ENCODE measurements around the gene CASK.

DNA sequence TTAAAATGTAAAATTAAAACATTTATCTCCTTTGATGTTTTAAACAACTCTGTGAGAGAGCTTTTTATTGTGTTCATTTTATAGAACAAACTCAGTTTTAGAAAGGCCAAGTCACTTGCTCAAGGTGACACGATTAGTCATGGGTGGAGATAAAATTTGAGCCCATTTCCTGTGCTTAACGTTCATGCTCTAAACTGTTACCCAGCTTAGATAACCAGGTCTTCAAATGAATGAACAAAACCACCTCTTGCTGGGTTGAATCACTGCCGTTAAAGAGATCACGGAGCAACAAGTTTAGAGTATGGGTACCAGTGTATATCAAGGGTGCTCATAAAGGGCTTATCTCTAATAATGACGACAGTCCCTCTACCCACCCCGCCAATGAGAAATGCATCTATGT, 10.2 kb upstream of the CASK start:
- TF ChIP-seq CTCF (conservative IDR thresholded peaks at IDR 0.05; ENCODE audit: low read depth, low read length) = no peak
- no peak for TF ChIP-seq EZH2 (IDR thresholded peaks at IDR 0.05; ENCODE audit: borderline replicate concordance, low read depth, low read length, poor library complexity, severe bottlenecking)

All from A673 (cell line).